Bronchial epithelial cell (primary cell): ENCODE data around the gene ISY1. TPM values are rescaled to one million over a fixed set of nuclear protein-coding genes. Genes with fewer than 3 reads are reported as not detected.

ENCODE experiments used
- DNase-seq: peaks from one replicate; pipeline ENCODE4 v3.0.0-alpha.2; 2010; ENCODE audit warnings: low read depth
- FAIRE-seq: peaks from 2 replicates; lab custom pipeline; 2011; peaks lifted over from hg19 to GRCh38; lab: Jason Lieb, UNC
- H3K27me3 ChIP-seq: 2 replicates; pipeline ENCODE4 v1.5.1; 2011; ENCODE audit warnings: low read length; ENCODE audit not compliant: control insufficient read depth, insufficient read depth
- H3K36me3 ChIP-seq: 2 replicates; pipeline ENCODE4 v1.5.1; 2011; ENCODE audit warnings: low read length; ENCODE audit not compliant: control insufficient read depth, insufficient read depth
- H3K4me3 ChIP-seq: 2 replicates; pipeline ENCODE4 v1.5.1; 2011; ENCODE audit warnings: mild to moderate bottlenecking, low read depth, low read length, control low read depth
- total RNA-seq: library from RNA; depleted of rRNA; stranded (reverse); fragments of >200 nt; gene quantifications from 2 replicates; pipeline ENCODE4 v1.2.1, GENCODE V29; 2014
- TF ChIP-seq, protein P1 (sequence below): IDR thresholded peaks from 2 replicates; pipeline ENCODE4 v1.5.1; 2011; ENCODE audit warnings: mild to moderate bottlenecking, moderate library complexity, low read length, control low read depth, inconsistent platforms; ENCODE audit not compliant: insufficient read depth, severe bottlenecking

The ISY1 gene
- total RNA-seq, 1 donor from 2014 or later = 11.3 TPM

DNA sequence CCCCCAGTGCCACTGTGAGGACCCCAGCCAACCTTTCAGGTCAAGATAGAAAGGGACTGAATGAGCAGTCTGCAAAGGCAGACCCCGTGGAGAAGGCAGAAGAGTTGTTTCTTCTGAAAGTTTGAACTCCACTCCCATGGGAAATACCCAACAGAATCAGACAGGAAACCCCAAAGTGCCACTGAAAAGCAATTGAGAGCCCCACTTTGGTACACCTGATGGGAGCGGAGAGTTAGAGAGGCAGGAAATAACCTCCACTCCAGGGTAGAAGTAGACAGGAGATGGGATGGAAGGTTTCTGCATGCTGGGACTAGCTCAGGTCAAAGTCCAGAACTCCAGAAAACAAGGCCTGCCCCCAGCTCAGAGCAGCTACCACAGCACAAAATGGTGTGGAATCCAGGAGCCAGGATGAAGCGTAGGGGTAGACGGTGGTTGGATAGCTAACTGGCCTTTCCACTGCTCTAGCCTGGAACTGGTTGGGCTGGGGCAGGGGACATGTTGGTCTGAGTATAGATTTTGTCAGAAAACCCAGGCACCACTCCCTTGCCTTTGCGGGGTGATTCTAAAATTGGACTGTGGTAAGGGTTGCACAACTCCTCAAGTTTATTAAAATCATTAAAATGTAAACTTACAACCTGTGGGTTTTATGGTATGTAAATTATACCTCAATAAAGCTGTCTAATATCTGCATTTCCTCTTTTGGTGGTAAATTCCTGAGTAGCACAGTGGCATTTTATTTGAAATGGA is 37.4 kb downstream of the ISY1 start:
- Histone ChIP-seq H3K4me3 (no peak overlapping the region), H3K27me3 (no peaks in the 10 kb centered on the region), H3K36me3 (no peaks in the 10 kb centered on the region)
- TF ChIP-seq, protein P1, sequence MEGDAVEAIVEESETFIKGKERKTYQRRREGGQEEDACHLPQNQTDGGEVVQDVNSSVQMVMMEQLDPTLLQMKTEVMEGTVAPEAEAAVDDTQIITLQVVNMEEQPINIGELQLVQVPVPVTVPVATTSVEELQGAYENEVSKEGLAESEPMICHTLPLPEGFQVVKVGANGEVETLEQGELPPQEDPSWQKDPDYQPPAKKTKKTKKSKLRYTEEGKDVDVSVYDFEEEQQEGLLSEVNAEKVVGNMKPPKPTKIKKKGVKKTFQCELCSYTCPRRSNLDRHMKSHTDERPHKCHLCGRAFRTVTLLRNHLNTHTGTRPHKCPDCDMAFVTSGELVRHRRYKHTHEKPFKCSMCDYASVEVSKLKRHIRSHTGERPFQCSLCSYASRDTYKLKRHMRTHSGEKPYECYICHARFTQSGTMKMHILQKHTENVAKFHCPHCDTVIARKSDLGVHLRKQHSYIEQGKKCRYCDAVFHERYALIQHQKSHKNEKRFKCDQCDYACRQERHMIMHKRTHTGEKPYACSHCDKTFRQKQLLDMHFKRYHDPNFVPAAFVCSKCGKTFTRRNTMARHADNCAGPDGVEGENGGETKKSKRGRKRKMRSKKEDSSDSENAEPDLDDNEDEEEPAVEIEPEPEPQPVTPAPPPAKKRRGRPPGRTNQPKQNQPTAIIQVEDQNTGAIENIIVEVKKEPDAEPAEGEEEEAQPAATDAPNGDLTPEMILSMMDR = no peak
- DNase-seq (peak; percentile 27), FAIRE-seq (no peak)

- DNase-seq = no peak
- Histone ChIP-seq H3K27me3 (no peaks in the 10 kb centered on the region), H3K36me3 (peaks cover 3% of the 10 kb centered on the region), H3K4me3 (no peak overlapping the region)
- FAIRE-seq = no peak
- TF ChIP-seq, protein P1 = no peak
Measured at GRCh38 chr3:129122412-129123011, 38.4 kb downstream of the ISY1 start.

GRCh38 chr3:129121792-129122411 is 39.0 kb downstream of the ISY1 start, which contains the start of gene RAB43:
Gene RAB43, minus strand, starts transcription at chr3:129121804. Its CDS starts 315 bp downstream, at chr3:129121489.
- Histone ChIP-seq H3K4me3 (peak within 1 kb of the TSS; percentile 69), H3K36me3 (peaks cover 4% of the 10 kb centered on the region), H3K27me3 (no peaks in the 10 kb centered on the region)
- TF ChIP-seq, protein P1 = no peak
- DNase-seq (peak; percentile 67), FAIRE-seq (no peak)

GRCh38 chr3:129121016-129121791 is 39.7 kb downstream of the ISY1 start:
- Histone ChIP-seq H3K4me3 (peak overlapping the region; percentile 69), H3K36me3 (peaks cover 5% of the 10 kb centered on the region), H3K27me3 (no peaks in the 10 kb centered on the region)
- no peak for FAIRE-seq
- TF ChIP-seq, protein P1 = no peak
- no peak for DNase-seq

DNA sequence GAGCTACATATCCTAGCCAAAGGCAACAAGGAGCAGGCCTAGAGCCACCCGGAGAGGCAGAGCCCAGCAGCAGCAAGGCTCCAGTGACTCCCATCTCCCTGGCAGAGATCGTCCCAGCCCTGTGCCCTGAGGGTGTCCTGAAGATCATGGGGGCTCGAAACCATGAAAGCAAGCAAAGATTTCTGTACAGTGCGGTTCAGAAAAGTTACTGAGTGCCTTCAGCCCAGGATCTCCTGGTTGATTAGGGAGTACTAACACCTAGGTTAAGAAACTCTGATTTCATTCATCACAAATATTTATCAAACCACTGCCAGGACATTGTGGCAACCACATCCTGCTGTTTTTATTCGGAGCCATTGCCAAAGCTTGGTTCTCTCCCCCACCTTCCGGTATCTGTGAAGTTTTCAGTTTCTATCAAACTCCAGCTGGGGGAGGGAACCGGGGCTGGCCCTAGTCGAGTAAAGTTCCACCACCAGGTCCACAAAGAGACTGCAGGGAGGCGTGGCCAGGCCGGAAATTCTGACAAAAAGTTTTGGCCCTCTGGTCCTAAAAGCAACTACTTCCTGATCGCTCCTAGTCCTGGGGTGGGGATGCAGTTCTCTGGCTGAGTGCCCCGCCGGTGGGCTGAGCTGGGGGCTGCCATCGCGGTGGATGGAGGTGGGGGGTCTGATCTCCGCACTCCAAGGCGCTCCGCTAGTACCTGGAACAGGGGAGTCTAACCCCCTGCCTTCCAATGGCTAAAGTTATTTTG is 40.4 kb downstream of the ISY1 start:
- FAIRE-seq = no peak
- peak; percentile 95 for DNase-seq
- H3K36me3 ChIP-seq = peaks cover 5% of the 10 kb centered on the region
- TF ChIP-seq, protein P1 = peak; percentile 34
- no peaks in the 10 kb centered on the region for H3K27me3 ChIP-seq
- peak overlapping the region; percentile 69 for H3K4me3 ChIP-seq
